Activated CD8-positive, alpha-beta memory T cell treated with anti-CD3 and anti-CD28 coated beads, Interleukin-2, amount 10 ng/mL, durations not matched to agents 7 days and 5 days (primary cell): ENCODE data around the gene NUDT16L1. TPM values are rescaled to one million over a fixed set of nuclear protein-coding genes. Genes with fewer than 3 reads are reported as not detected.
"Not testable (repeated sequence)": the region's sequence is repeated elsewhere in the genome, so short reads cannot be mapped to it uniquely, and the experiment has no call there.

Experiments used
- ATAC-seq: fragments of 150-1000 bp; cut with Tn5 transposase; one replicate; pipeline ENCODE4 v1.10.0; 2021; ENCODE audit warnings: moderate library complexity
- CTCF ChIA-PET: fragments of 350-600 bp; sonication (Branson Sonifier 250); formaldehyde crosslinking; loops from one replicate; lab custom pipeline; 2021; ENCODE audit warnings: antibody characterized with exemption; lab: Charles Lee
- DNase-seq: peaks from one replicate; pipeline ENCODE4 v3.0.0-alpha.2; 2020
- H3K27ac Mint-ChIP-seq: one replicate; pipeline ENCODE4 v1.8.0; 2021; ENCODE audit warnings: mild to moderate bottlenecking, mixed read lengths
- H3K27me3 Mint-ChIP-seq: one replicate; pipeline ENCODE4 v1.8.0; 2021; ENCODE audit warnings: mixed read lengths
- H3K36me3 Mint-ChIP-seq: one replicate; pipeline ENCODE4 v1.8.0; 2021; ENCODE audit warnings: mild to moderate bottlenecking, mixed read lengths
- H3K4me1 Mint-ChIP-seq: one replicate; pipeline ENCODE4 v1.8.0; 2021; ENCODE audit warnings: mixed read lengths
- H3K4me3 Mint-ChIP-seq: one replicate; pipeline ENCODE4 v1.8.0; 2021; ENCODE audit warnings: mild to moderate bottlenecking, moderate library complexity, mixed read lengths
- H3K9me3 Mint-ChIP-seq: one replicate; pipeline ENCODE4 v1.8.0; 2022; ENCODE audit warnings: low read depth, mixed read lengths
- total RNA-seq, 2 experiments: library from RNA; stranded (reverse); gene quantifications; one replicate each; pipeline ENCODE4 v1.2.3, GENCODE V29; 2021

The NUDT16L1 gene
- 10 to 100 TPM; 31.6 to 35.6 TPM for total RNA-seq

GRCh38 chr16:4693296-4693955 lies at the start of gene NUDT16L1:
TSS of gene NUDT16L1 (plus strand) at chr16:4693562. CDS start at chr16:4693727, 165 bp downstream.
- Mint-ChIP-seq H3K27ac (peak within 1 kb of the TSS; percentile 82), H3K27me3 (no peaks in the 10 kb centered on the region), H3K4me1 (peaks cover 17% of the 10 kb centered on the region), H3K36me3 (peaks cover 6% of the 10 kb centered on the region), H3K9me3 (no peaks in the 10 kb centered on the region), H3K4me3 (peak within 1 kb of the TSS; percentile 79)
- CTCF ChIA-PET: interaction anchor here (0.7 to 3.7 kb wide), 5 partner anchors 9 to 70 kb away, joined by 3 to 12 read pairs (median 3); partner anchors contain the start of gene MGRN1
- peak; percentile 97 for DNase-seq
- peak; percentile 95 for ATAC-seq

- CTCF ChIA-PET: interaction anchor here (1.0 kb wide), 1 partner anchor 23 kb away, joined by 3 read pairs; the partner anchor contains the start of gene MGRN1
These were observed 46.4 kb upstream of the NUDT16L1 start for GRCh38 chr16:4646773-4647643.

DNA sequence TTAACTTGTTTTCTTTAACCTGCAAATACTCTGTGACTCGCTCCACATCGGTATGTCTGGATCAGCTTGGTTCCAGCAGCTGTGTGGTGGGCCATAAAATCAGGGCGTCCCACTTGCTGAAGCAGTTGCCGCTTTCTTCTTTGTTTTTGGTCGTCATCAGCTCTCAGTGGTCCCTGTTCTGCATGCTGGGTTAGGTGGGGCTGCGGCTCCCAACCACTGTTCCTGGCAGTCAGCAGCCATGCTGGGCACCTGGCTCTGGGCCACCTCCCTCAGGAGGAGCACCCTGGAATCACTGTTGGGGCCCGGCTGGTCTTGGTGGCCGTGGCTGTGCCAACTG lies 45.8 kb upstream of the NUDT16L1 start:
- Mint-ChIP-seq H3K27ac (peak overlapping the region; percentile 20), H3K4me1 (peaks cover 17% of the 10 kb centered on the region), H3K27me3 (peaks cover 4% of the 10 kb centered on the region), H3K4me3 (no peak overlapping the region), H3K36me3 (peaks cover 13% of the 10 kb centered on the region), H3K9me3 (no peaks in the 10 kb centered on the region)
- peak; percentile 8 for ATAC-seq
- CTCF ChIA-PET: interaction anchor here (1.0 kb wide), 1 partner anchor 23 kb away, joined by 3 read pairs; the partner anchor contains the start of gene MGRN1
- DNase-seq: no peak

More at GRCh38 chr16:4646773-4647643, 46.4 kb upstream of the NUDT16L1 start:
- Mint-ChIP-seq H3K27ac (peak overlapping the region; percentile 20), H3K36me3 (peaks cover 13% of the 10 kb centered on the region), H3K4me1 (peaks cover 17% of the 10 kb centered on the region), H3K9me3 (no peaks in the 10 kb centered on the region), H3K27me3 (peaks cover 4% of the 10 kb centered on the region), H3K4me3 (no peak overlapping the region)
- DNase-seq: no peak
- peak; percentile 21 for ATAC-seq

- CTCF ChIA-PET: interaction anchor here (1.9 kb wide), 2 partner anchors 12 to 21 kb away, joined by 6 to 10 read pairs; no protein-coding TSS in a partner anchor
- DNase-seq (peak; percentile 56), ATAC-seq (peak; percentile 26)
- Mint-ChIP-seq H3K9me3 (no peaks in the 10 kb centered on the region), H3K27me3 (peaks cover 4% of the 10 kb centered on the region), H3K4me1 (peaks cover 15% of the 10 kb centered on the region), H3K36me3 (peaks cover 17% of the 10 kb centered on the region), H3K4me3 (peak overlapping the region; percentile 39), H3K27ac (peak overlapping the region; percentile 84)
These were observed 44.4 kb upstream of the NUDT16L1 start for GRCh38 chr16:4648917-4649316.

DNA sequence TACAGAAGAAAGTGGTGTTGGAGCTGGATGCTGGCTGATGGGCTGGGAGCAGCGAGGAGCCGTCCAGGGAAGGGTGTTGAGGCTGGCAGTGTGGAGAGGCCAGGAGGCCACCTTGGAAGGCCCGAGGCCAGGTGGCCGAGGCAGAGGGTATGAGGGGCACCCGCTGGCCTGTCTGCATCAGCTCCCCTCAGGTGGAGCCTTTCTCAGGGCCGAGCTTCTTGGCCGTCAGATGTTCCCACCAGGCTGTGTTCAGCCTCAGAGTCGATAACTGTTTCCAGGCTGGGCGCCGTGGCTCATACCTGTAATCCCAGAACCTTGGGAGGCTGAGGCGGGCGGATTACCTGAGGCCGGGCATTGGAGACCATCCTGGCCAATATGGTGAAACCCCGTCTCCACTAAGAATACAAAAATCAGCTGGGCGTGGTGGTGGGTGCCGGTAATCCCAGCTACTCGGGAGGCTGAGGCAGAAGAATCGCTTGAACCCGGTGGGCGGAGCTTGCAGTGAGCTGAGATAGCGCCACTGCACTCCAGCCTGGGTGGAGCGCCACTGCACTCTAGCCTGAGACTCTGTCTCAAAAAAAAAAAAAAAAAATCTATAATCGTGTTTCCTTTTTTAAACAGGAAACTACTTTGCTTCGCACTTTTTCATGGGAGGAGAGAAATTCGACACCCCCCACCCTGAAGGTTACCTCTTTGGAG lies 43.5 kb upstream of the NUDT16L1 start:
- no peak overlapping the region for H3K4me3 Mint-ChIP-seq
- peak overlapping the region; percentile 58 for H3K27ac Mint-ChIP-seq
- ATAC-seq (peak; percentile 22), DNase-seq (no peak)
- no peaks in the 10 kb centered on the region for H3K9me3 Mint-ChIP-seq
- H3K4me1 Mint-ChIP-seq: peaks cover 15% of the 10 kb centered on the region
- CTCF ChIA-PET: interaction anchor here (0.7 to 1.9 kb wide), 24 partner anchors 11 to 215 kb away, joined by 3 to 19 read pairs (median 5); partner anchors contain the start of gene MGRN1
- peaks cover 4% of the 10 kb centered on the region for H3K27me3 Mint-ChIP-seq
- H3K36me3 Mint-ChIP-seq: peaks cover 17% of the 10 kb centered on the region

DNA sequence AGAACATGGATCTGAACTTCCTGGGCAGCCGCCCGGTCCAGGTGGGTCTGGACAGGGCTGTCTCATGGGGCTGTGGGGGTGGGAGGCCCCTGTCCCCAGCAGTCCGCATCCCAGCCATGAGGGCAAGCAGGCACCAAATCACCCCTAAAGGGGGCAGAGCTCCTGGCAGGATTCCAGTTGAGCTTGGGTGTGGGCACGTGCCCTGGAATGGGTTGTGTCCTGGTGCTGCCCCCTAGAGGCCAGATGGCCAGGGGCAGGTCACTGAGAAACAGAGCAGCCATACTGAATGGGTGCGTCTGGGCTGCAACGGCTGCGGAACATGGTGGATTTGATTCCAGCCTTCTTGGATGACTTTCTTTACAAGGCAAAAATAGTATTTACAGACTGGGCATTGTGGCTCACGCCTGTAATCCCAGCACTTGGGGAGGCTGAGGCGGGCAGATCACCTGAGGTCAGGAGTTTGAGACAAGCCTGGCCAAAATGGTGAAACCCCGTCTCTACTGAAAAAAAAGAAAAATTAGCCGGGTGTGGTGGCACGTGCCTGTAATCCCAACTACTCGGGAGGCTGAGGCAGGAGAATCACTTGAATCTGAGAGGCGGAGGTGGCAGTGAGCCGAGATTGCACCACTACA lies 42.8 kb upstream of the NUDT16L1 start:
- peak; percentile 81 for DNase-seq
- H3K27me3 Mint-ChIP-seq, H3K9me3 Mint-ChIP-seq, H3K4me3 Mint-ChIP-seq: not testable (repeated sequence)
- CTCF ChIA-PET: interaction anchor here (0.7 to 1.9 kb wide), 22 partner anchors 10 to 297 kb away, joined by 3 to 19 read pairs (median 5); partner anchors contain the start of gene MGRN1
- Mint-ChIP-seq H3K36me3 (peaks cover 17% of the 10 kb centered on the region), H3K4me1 (peaks cover 15% of the 10 kb centered on the region), H3K27ac (peak overlapping the region; percentile 52)
- peak; percentile 66 for ATAC-seq

- Mint-ChIP-seq H3K9me3 (no peaks in the 10 kb centered on the region), H3K4me3 (no peak overlapping the region), H3K36me3 (peaks cover 20% of the 10 kb centered on the region), H3K4me1 (peaks cover 15% of the 10 kb centered on the region), H3K27ac (no peak overlapping the region), H3K27me3 (peaks cover 4% of the 10 kb centered on the region)
- DNase-seq (no peak), ATAC-seq (no peak)
- CTCF ChIA-PET: no interaction called here
These were observed 41.5 kb upstream of the NUDT16L1 start for GRCh38 chr16:4651827-4652226.

- Mint-ChIP-seq H3K4me1 (peaks cover 12% of the 10 kb centered on the region), H3K4me3 (no peak overlapping the region), H3K36me3 (peaks cover 17% of the 10 kb centered on the region), H3K27me3 (peaks cover 4% of the 10 kb centered on the region), H3K9me3 (no peaks in the 10 kb centered on the region), H3K27ac (no peak overlapping the region)
- no peak for ATAC-seq
- CTCF ChIA-PET: no interaction called here
- DNase-seq: no peak
These were observed 40.8 kb upstream of the NUDT16L1 start for GRCh38 chr16:4652561-4652960.

- CTCF ChIA-PET: no interaction called here
- Mint-ChIP-seq H3K4me1 (peaks cover 7% of the 10 kb centered on the region), H3K4me3 (no peak overlapping the region), H3K27me3 (no peaks in the 10 kb centered on the region), H3K27ac (no peak overlapping the region), H3K9me3 (no peaks in the 10 kb centered on the region), H3K36me3 (peaks cover 10% of the 10 kb centered on the region)
- DNase-seq (no peak), ATAC-seq (no peak)
These were observed 39.1 kb upstream of the NUDT16L1 start for GRCh38 chr16:4654011-4654963.

DNA sequence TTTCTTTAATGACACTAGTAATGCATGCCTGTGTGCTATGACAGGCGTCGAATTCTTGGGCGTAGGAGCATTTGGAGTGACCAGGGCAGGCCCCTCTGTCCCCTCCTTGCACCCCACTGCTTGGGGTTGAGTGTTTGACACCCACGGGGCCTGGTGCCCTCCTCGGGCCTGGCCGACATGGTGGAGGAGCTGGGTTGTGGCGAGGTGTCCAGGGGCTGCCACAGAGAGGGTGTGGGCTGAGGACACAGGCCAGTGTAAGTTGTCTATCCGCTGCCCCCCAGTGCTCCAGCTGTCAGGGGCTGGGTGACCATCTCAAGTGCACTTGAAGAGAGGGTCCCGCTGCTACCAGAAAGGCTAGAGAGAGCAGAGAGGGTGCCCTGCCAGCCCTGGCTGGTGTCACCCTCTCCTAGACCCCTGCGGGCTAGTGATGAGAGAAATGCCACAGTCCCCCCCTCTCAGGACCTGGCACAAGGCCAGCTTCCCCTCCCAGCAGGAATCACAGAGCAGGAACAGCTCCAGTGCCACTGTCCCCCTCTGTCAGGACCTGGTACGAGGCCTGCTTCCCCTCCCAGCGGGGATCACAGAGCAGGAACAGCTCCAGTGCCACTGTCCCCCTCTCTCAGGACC lies 38.3 kb upstream of the NUDT16L1 start:
- H3K27ac Mint-ChIP-seq: no peak overlapping the region
- CTCF ChIA-PET: no interaction called here
- no peaks in the 10 kb centered on the region for H3K9me3 Mint-ChIP-seq
- no peak for ATAC-seq
- H3K4me1 Mint-ChIP-seq: peaks cover 10% of the 10 kb centered on the region
- DNase-seq: no peak
- H3K27me3 Mint-ChIP-seq: no peaks in the 10 kb centered on the region
- no peak overlapping the region for H3K4me3 Mint-ChIP-seq
- H3K36me3 Mint-ChIP-seq: peaks cover 10% of the 10 kb centered on the region

DNA sequence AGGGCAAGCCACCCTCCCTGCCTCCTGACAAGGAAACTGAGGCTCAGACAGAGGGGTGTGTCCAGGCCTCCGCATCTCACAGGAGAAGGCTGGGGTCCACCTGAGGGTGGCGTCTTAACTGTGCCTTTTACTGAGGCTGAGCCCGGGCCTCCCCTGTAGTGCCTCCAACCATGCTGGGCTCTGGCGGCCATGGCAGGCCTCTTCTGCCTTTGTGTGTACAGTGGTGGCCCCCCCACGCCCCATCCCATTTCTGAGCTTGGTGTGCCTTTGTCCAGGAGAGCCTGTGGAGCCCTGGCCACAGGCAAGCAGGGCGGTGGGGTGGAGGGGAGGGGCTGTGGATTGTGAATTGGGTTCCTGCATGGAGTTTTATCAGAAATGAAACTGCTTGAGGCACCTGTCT lies 37.6 kb upstream of the NUDT16L1 start:
- Mint-ChIP-seq H3K4me3 (no peak overlapping the region), H3K27me3 (no peaks in the 10 kb centered on the region), H3K9me3 (no peaks in the 10 kb centered on the region), H3K4me1 (peaks cover 14% of the 10 kb centered on the region), H3K27ac (no peak overlapping the region), H3K36me3 (peaks cover 8% of the 10 kb centered on the region)
- DNase-seq (no peak), ATAC-seq (no peak)
- CTCF ChIA-PET: no interaction called here
